HepG2 (cell line): ENCODE measurements around the gene LPXN. TPM values are rescaled to one million over a fixed set of nuclear protein-coding genes. Genes with fewer than 3 reads are reported as not detected.

Experiments used
- ATF6 ChIP-seq: sonication (generic); formaldehyde crosslinking; conservative IDR thresholded peaks from 2 replicates; pipeline ENCODE4 v1.4.0; 2020; ENCODE audit warnings: missing genetic modification reagents
- BRF2 ChIP-seq: sonication (generic); formaldehyde crosslinking; IDR thresholded peaks from 2 replicates; pipeline ENCODE4 v1.8.1; 2022; ENCODE audit warnings: mild to moderate bottlenecking, missing genetic modification reagents
- CENPT ChIP-seq: sonication (generic); formaldehyde crosslinking; IDR thresholded peaks from 2 replicates; pipeline ENCODE4 v1.8.0; 2022; ENCODE audit warnings: low read depth, mild to moderate bottlenecking, moderate library complexity, missing genetic modification reagents
- NFE2L2 ChIP-seq: fragments of 150-350 bp; IDR thresholded peaks from 2 replicates; pipeline ENCODE4 v1.6.1; 2014; ENCODE audit warnings: low read length
- NR2F2 ChIP-seq: IDR thresholded peaks from 2 replicates; pipeline ENCODE4 v1.6.1; 2012; ENCODE audit warnings: low read depth, inconsistent platforms, borderline replicate concordance
- THAP7 ChIP-seq: sonication (generic); formaldehyde crosslinking; IDR thresholded peaks from 2 replicates; pipeline ENCODE4 v1.8.1; 2023; ENCODE audit warnings: mild to moderate bottlenecking, missing genetic modification reagents
- ZNF468 ChIP-seq: sonication (generic); formaldehyde crosslinking; IDR thresholded peaks from 2 replicates; pipeline ENCODE4 v1.8.0; 2022; ENCODE audit warnings: mild to moderate bottlenecking, moderate library complexity, missing genetic modification reagents
- ZNF484 ChIP-seq: sonication (generic); formaldehyde crosslinking; IDR thresholded peaks from 2 replicates; pipeline ENCODE4 v1.5.1; 2020; ENCODE audit warnings: mild to moderate bottlenecking, low read depth, missing genetic modification reagents, borderline replicate concordance
- ZNF646 ChIP-seq: sonication (generic); formaldehyde crosslinking; IDR thresholded peaks from 2 replicates; pipeline ENCODE4 v1.9.0; 2021; ENCODE audit warnings: mild to moderate bottlenecking, missing genetic modification reagents
- polyA plus RNA-seq, 8 experiments: library from polyadenylated mRNA; depleted of rRNA in 3 of 8; stranded (reverse) in 7 of 8; unstranded in 1 of 8; fragments of >200 nt; fragmentation: Illumina TruSeq in 4 of 8; extraction: Trizol in 4 of 8; gene quantifications; 2 replicates each; pipeline versions ENCODE4 v1.2.1 to v1.2.3, GENCODE V29; 2011 to 2016; ENCODE audit warnings: low read depth in 4 of 8, missing spikeins in 1 of 8, mixed read lengths in 1 of 8; ENCODE audit not compliant: insufficient read depth in 1 of 8
- total RNA-seq, 5 experiments: library from RNA; depleted of rRNA; stranded (reverse); fragments of >200 nt; fragmentation: Illumina TruSeq; extraction: Trizol; gene quantifications; 2 replicates each; pipeline ENCODE4 v1.2.3, GENCODE V29; 2016; ENCODE audit warnings: low read depth in 1 of 5
- TF ChIP-seq, protein P1 (sequence below): IDR thresholded peaks from 2 replicates; pipeline ENCODE4 v1.6.1; 2018; ENCODE audit warnings: missing genetic modification reagents
- TF ChIP-seq, protein P2 (sequence below): sonication (generic); formaldehyde crosslinking; IDR thresholded peaks from 2 replicates; pipeline ENCODE4 v1.9.0; 2021; ENCODE audit warnings: missing genetic modification reagents, borderline replicate concordance
- TF ChIP-seq, protein P3 (sequence below): sonication (generic); formaldehyde crosslinking; IDR thresholded peaks from 2 replicates; pipeline ENCODE4 v1.5.0; 2020; ENCODE audit warnings: mild to moderate bottlenecking, missing genetic modification reagents, moderate library complexity

LPXN gene
- total and polyA plus RNA-seq, 2 of the 13 experiments (the other 11 are each of a cell fraction or from before 2014, with no cell fraction given), result 1.7 to 3.5 TPM

DNA sequence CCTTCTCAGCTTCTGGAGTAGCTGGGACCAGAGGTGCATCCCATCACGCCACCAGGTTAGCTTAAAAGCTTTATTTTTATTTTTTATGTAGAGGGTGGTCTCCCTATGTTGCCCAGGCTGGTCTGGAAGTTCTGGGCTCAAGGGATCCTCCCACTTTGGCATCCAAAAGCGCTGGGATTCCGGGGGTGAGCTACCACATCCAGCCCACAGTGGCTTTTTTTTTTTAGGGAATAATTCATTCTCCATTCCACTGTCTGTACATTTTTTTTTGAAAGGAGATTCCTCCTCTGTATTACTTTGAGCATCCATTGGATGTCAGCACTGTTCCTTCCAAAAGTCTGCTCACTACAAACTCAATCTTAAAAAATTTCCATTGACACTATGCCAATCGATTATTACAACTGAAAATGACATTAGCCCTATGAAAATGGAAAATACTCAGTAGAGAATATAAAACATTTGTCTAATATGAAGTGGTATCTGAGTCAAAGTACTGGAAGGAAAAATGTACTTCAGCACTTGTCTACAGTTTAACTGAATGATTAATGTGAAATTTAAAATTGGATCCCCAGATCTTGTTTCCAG, 1.3 kb upstream of the LPXN start (continued):
- TF ChIP-seq ZNF646 (no peak), THAP7 (CRISPR knock-in tag) (no peak), NFE2L2 (no peak), ZNF484 (no peak), ATF6 (CRISPR knock-in tag) (no peak), CENPT (CRISPR knock-in tag) (no peak), BRF2 (no peak), ZNF468 (CRISPR knock-in tag) (no peak), NR2F2 (no peak)
- TF ChIP-seq, protein P1, sequence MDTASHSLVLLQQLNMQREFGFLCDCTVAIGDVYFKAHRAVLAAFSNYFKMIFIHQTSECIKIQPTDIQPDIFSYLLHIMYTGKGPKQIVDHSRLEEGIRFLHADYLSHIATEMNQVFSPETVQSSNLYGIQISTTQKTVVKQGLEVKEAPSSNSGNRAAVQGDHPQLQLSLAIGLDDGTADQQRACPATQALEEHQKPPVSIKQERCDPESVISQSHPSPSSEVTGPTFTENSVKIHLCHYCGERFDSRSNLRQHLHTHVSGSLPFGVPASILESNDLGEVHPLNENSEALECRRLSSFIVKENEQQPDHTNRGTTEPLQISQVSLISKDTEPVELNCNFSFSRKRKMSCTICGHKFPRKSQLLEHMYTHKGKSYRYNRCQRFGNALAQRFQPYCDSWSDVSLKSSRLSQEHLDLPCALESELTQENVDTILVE (CRISPR knock-in tag), result no peak
- TF ChIP-seq, protein P2, sequence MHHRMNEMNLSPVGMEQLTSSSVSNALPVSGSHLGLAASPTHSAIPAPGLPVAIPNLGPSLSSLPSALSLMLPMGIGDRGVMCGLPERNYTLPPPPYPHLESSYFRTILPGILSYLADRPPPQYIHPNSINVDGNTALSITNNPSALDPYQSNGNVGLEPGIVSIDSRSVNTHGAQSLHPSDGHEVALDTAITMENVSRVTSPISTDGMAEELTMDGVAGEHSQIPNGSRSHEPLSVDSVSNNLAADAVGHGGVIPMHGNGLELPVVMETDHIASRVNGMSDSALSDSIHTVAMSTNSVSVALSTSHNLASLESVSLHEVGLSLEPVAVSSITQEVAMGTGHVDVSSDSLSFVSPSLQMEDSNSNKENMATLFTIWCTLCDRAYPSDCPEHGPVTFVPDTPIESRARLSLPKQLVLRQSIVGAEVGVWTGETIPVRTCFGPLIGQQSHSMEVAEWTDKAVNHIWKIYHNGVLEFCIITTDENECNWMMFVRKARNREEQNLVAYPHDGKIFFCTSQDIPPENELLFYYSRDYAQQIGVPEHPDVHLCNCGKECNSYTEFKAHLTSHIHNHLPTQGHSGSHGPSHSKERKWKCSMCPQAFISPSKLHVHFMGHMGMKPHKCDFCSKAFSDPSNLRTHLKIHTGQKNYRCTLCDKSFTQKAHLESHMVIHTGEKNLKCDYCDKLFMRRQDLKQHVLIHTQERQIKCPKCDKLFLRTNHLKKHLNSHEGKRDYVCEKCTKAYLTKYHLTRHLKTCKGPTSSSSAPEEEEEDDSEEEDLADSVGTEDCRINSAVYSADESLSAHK (CRISPR knock-in tag), result no peak
- TF ChIP-seq, protein P3, sequence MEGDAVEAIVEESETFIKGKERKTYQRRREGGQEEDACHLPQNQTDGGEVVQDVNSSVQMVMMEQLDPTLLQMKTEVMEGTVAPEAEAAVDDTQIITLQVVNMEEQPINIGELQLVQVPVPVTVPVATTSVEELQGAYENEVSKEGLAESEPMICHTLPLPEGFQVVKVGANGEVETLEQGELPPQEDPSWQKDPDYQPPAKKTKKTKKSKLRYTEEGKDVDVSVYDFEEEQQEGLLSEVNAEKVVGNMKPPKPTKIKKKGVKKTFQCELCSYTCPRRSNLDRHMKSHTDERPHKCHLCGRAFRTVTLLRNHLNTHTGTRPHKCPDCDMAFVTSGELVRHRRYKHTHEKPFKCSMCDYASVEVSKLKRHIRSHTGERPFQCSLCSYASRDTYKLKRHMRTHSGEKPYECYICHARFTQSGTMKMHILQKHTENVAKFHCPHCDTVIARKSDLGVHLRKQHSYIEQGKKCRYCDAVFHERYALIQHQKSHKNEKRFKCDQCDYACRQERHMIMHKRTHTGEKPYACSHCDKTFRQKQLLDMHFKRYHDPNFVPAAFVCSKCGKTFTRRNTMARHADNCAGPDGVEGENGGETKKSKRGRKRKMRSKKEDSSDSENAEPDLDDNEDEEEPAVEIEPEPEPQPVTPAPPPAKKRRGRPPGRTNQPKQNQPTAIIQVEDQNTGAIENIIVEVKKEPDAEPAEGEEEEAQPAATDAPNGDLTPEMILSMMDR (CRISPR knock-in tag), result peak; percentile 49
